ENCODE measurements around the gene BAHCC1.

GRCh38 chr17:81388091-81388611 is 7.1 kb upstream of the BAHCC1 start:
- TF ChIP-seq CTCF (IDR thresholded peaks at IDR 0.05) (no peak), POLR2AphosphoS5 (IDR thresholded peaks at IDR 0.05) (peak; percentile 1), POLR2A (IDR thresholded peaks at IDR 0.05) (no peak)

Data from prostate gland (tissue), 2 donors.